ENCODE data around the gene FOXC1.

Gene FOXC1

DNA sequence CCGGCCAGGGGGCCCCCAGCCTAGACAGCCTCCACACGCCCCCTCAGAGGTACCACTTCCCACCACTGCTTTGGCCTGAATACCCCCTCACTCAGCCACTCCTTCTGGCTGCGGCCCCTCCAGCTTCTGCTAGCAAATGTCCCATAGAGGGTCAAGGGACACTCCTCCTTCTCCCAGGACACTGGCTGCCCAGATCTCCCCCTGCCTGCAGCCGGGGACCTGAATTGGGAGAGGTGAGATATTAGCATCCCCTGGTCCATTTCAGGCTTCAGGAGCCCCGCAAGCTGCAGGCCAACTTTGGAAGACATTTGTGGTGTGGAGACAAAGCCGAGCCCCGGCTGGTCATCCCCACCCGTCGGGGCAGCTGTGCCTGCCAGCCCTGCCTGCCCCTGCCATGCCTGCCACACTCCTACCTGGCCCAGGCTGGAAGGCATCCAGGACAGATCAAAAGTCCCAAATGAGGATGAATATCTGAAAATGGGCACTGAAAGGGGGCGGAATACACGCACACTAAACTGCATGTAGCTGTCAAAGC lies 32.5 kb upstream of the FOXC1 start:
- no peak overlapping the region for H3K4me3 ChIP-seq (ENCODE audit: low read length)
- TF ChIP-seq, protein P1, sequence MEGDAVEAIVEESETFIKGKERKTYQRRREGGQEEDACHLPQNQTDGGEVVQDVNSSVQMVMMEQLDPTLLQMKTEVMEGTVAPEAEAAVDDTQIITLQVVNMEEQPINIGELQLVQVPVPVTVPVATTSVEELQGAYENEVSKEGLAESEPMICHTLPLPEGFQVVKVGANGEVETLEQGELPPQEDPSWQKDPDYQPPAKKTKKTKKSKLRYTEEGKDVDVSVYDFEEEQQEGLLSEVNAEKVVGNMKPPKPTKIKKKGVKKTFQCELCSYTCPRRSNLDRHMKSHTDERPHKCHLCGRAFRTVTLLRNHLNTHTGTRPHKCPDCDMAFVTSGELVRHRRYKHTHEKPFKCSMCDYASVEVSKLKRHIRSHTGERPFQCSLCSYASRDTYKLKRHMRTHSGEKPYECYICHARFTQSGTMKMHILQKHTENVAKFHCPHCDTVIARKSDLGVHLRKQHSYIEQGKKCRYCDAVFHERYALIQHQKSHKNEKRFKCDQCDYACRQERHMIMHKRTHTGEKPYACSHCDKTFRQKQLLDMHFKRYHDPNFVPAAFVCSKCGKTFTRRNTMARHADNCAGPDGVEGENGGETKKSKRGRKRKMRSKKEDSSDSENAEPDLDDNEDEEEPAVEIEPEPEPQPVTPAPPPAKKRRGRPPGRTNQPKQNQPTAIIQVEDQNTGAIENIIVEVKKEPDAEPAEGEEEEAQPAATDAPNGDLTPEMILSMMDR (IDR thresholded peaks at IDR 0.05; ENCODE audit: insufficient read depth, low read depth, low read length, missing control alignments): no peak
- DNase-seq (ENCODE audit: low read depth): no peak

DNA sequence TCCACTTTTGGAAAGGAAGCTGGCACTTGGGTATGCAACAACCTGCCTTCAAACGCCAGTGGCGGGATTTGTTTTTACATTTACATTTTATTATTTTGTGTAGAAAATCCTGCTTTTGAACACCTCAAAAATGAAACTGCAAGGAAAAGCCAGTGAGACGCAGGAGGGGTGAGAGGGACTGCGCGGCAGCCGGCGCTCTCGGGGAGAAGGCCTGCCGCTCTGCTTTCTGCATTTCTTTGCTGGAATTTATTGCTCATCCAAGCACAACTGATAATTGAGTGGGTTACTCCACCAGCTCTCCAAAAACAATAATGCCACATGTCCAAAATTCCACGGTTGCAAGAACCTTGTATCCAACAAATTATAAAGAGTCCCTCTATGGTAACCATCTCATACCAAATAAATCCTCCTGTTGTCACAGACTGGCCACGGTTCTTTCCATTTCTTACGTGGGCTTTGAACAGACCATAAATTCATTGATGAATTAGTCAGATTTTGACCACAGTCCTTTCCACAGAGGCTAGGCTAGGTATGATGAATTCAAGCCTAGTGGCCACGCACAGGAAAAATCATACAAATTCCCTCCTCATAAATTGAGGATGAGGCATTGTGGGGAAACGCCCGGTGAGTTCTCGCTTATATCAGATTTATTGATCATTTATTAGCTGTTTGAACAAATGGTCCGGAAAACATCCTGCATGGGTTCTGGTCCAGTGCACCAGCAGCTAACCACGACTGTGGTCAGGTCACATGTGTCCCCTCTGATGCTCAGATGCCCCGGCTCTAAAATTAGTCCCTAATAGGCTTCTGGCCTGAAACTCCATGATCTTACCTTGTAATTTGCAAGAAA lies 31.6 kb upstream of the FOXC1 start:
- TF ChIP-seq, protein P1 (IDR thresholded peaks at IDR 0.05; ENCODE audit: insufficient read depth, low read depth, low read length, missing control alignments): no peak
- no peak for DNase-seq (ENCODE audit: low read depth)
- H3K4me3 ChIP-seq (ENCODE audit: low read length): no peak overlapping the region

DNA sequence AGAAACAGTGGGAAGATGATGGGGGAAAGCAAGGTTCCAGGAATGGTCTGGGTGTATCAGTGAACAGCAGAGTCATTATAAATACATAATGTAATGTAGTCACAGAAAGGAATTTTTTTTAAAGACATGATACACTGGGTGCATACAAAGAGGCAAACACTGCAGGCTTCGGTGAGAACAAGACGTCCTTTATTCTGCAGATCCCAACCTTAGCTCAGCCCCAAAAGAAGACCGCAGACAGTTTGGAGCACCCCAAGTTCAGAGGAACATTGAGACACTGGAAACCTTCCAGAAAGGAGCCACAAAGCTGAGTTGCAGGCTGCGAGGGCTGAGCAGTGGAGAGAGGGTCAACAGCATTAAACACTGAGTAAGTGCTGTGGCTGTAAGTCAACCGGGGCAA lies 30.6 kb upstream of the FOXC1 start:
- no peak for DNase-seq (ENCODE audit: low read depth)
- no peak overlapping the region for H3K4me3 ChIP-seq (ENCODE audit: low read length)
- TF ChIP-seq, protein P1 (IDR thresholded peaks at IDR 0.05; ENCODE audit: insufficient read depth, low read depth, low read length, missing control alignments): no peak

DNA sequence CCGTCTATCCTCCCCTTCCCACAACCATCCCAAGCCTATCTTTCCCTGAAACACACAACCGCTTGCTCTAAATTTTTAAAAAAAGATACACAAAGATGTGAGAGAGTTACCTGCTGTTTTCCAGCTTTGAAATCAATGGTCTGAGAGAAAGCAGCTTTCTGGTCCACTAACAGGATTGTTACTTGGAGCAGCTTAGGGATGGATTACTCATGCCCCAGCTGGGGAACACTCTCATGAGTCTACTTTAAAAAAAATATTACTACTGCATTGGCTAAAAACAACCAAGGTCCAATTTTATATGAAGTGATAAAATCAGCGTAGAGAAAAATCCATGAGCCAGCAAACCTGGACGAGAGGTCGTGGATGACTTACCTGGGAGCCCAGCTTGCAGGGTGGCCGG lies 29.6 kb upstream of the FOXC1 start:
- no peak for DNase-seq (ENCODE audit: low read depth)
- no peak overlapping the region for H3K4me3 ChIP-seq (ENCODE audit: low read length)
- TF ChIP-seq, protein P1 (IDR thresholded peaks at IDR 0.05; ENCODE audit: insufficient read depth, low read depth, low read length, missing control alignments): no peak

DNA sequence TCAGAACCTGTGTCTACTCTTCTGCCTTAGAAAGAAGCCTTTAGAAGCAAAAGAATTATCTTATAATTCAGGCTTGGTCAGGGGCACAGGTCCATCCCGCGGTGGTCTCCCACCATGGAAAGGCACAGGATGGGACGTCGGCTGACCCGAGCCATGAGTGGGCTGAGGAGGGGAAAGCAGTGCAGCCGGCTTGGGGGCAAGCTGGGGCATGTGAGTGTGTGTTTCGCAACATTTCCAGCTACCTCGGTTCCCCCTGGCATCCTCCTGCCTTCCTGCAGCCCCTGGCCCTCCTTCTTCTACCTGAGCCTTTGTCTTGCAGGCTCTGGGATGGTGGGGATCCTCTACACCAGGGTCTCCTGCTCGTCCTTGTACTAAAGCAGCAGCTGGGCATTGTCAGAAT lies 29.1 kb upstream of the FOXC1 start:
- TF ChIP-seq, protein P1 (IDR thresholded peaks at IDR 0.05; ENCODE audit: insufficient read depth, low read depth, low read length, missing control alignments): no peak
- DNase-seq (ENCODE audit: low read depth): no peak

DNA sequence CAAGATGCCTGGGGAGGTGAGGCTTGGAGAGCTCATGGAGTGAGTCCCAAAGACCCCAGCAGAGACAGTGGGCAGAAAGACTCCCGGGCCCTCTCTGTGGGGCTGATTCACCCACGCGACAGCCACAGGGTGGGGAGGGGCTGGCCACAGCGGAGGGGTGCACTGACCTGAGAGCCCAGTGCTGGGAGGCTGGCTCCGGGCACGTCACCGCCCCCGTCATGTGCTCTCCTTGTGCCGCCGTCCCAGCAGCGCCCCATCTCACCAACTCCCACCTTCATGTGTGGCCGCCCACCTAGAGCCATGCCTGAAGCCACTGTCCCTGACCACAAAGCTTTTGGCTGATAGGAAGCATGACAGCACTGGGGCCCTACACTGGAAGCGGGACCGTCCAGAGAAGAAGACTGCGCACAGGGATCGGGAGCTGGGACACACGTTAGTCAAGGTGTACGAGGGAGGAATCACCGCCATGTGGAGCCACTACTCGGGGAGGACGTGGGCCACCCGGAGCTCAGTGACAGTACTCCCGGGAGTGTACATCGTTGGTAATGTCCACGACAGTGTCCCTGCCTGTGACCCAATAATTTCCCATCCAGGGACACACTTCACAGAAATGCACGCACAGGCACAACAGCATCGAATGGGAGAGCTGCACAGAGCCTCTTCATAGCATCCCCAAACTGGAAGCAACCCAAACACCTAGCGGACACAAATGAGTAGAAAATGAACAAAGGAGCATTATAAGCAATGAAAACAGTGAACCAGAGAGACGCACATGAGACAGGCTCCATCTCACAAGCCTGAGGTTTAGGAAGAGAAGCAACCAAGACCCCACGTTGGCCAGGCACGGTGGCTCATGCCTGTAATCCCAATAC lies 28.4 kb upstream of the FOXC1 start:
- TF ChIP-seq, protein P1 (IDR thresholded peaks at IDR 0.05; ENCODE audit: insufficient read depth, low read depth, low read length, missing control alignments): no peak
- no peak for DNase-seq (ENCODE audit: low read depth)
- no peak overlapping the region for H3K4me3 ChIP-seq (ENCODE audit: low read length)

More for the DNA sequence above, 29.1 kb upstream of the FOXC1 start:
- H3K4me3 ChIP-seq (ENCODE audit: low read length): no peak overlapping the region

All from epithelial cell of esophagus (primary cell).